Measurements from ENCODE around the gene MAP6.

GRCh38 chr11:75716659-75717058 lies 47.8 kb upstream of the MAP6 start:
- TF ChIP-seq POLR2A (IDR thresholded peaks at IDR 0.05) (no peak), CTCF (IDR thresholded peaks at IDR 0.05) (no peak)

All from right lobe of liver (tissue), 4 donors.